SK-N-MC (cell line): ENCODE data around the gene CAMTA1.

Experiments used
- DNase-seq: peaks from one replicate; pipeline ENCODE4 v3.0.0-alpha.2; 2011; ENCODE audit warnings: low read depth, low spot score
- H3K27ac ChIP-seq: fragments of 200-600 bp; sonication (generic); 2 replicates; pipeline ENCODE4 v1.5.1; 2016; ENCODE audit warnings: mixed run types
- H3K36me3 ChIP-seq: fragments of 200-600 bp; sonication (generic); 2 replicates; pipeline ENCODE4 v1.6.1; 2017; ENCODE audit warnings: antibody characterized with exemption, low read length, mixed read lengths; ENCODE audit not compliant: insufficient read depth
- H3K4me3 ChIP-seq: fragments of 200-600 bp; sonication (generic); 2 replicates; pipeline ENCODE4 v1.5.1; 2016
- H3K9ac ChIP-seq: fragments of 200-600 bp; sonication (generic); 2 replicates; pipeline ENCODE4 v1.8.0; 2017; ENCODE audit warnings: mixed run types, mixed read lengths; ENCODE audit not compliant: insufficient read length
- H3K9me3 ChIP-seq: fragments of 200-600 bp; sonication (generic); 2 replicates; pipeline ENCODE4 v1.6.1; 2017; ENCODE audit warnings: low read depth, mild to moderate bottlenecking, antibody characterized with exemption, low read length, moderate library complexity, mixed read lengths
- EZH2 ChIP-seq: fragments of 200-600 bp; sonication (generic); IDR thresholded peaks from one replicate; pipeline ENCODE4 v1.6.1; 2017; ENCODE audit warnings: antibody characterized with exemption
- FOXP2 ChIP-seq: optimal IDR thresholded peaks from 2 replicates; pipeline ENCODE3; 2011; ENCODE audit warnings: mild to moderate bottlenecking, moderate library complexity; ENCODE audit not compliant: insufficient read depth; ENCODE audit errors: extremely low read length, control extremely low read depth
- POLR2AphosphoS5 ChIP-seq: IDR thresholded peaks from 2 replicates; pipeline ENCODE4 v1.6.1; 2012; ENCODE audit warnings: mild to moderate bottlenecking, low read depth, low read length, borderline replicate concordance

CAMTA1 gene

DNA sequence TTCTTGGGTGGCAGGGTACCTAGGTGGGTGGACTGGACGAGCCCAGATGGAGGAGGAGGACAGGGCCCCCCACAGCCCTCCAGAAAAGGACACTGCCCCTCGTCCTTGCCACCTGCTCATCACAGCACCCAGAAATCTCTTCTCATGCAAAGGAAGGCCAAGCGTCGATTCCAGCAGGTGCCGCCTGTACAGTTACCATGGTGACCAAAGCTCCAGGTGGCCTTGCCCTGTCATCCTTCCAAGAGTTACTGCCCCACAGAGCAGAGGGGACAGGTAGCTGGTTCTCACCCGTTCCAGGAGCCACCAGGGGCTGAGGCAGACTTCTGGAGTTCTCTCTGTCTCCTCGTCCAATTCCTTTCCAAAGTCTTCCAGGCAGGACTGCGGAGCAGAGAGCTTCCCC, 865.9 kb downstream of the CAMTA1 start:
- TF ChIP-seq FOXP2 (no peak), POLR2AphosphoS5 (no peak), EZH2 (no peak)
- no peaks in the 10 kb centered on the region for H3K36me3 ChIP-seq
- no peak overlapping the region for H3K4me3 ChIP-seq
- DNase-seq, result no peak
- no peaks in the 10 kb centered on the region for H3K9me3 ChIP-seq
- no peak overlapping the region for H3K9ac ChIP-seq
- no peak overlapping the region for H3K27ac ChIP-seq

- Histone ChIP-seq H3K4me3 (no peak overlapping the region), H3K9ac (no peak overlapping the region), H3K9me3 (no peaks in the 10 kb centered on the region), H3K36me3 (no peaks in the 10 kb centered on the region), H3K27ac (no peak overlapping the region)
- no peak for DNase-seq
- no peak for TF ChIP-seq FOXP2
- no peak for TF ChIP-seq POLR2AphosphoS5
- TF ChIP-seq EZH2, result no peak
Measured at GRCh38 chr1:7652061-7652460, 866.8 kb downstream of the CAMTA1 start.

- DNase-seq, result no peak
- no peaks in the 10 kb centered on the region for H3K36me3 ChIP-seq
- H3K9me3 ChIP-seq, result no peaks in the 10 kb centered on the region
- H3K4me3 ChIP-seq, result no peak overlapping the region
- TF ChIP-seq EZH2, result no peak
- TF ChIP-seq FOXP2, result no peak
- TF ChIP-seq POLR2AphosphoS5, result no peak
- no peak overlapping the region for H3K27ac ChIP-seq
- H3K9ac ChIP-seq, result no peak overlapping the region
Measured at GRCh38 chr1:7652515-7653098, 867.4 kb downstream of the CAMTA1 start.

DNA sequence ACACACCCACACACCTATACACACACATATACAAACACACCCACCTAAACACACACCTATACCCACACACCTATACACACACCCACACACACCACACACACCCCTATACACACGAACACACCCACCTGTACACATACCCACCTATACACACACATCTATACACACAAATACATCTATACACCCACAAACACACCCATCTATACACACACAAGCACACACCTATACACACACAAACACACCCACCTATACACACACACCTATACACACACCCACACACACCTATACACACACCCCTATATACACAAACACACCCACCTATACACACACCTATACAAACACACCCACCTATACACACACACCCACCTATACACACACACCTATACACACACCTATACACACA, 869.5 kb downstream of the CAMTA1 start:
- no peak overlapping the region for H3K27ac ChIP-seq
- H3K36me3 ChIP-seq, result no peaks in the 10 kb centered on the region
- H3K4me3 ChIP-seq, result no peak overlapping the region
- no peak for DNase-seq
- TF ChIP-seq POLR2AphosphoS5 (no peak), FOXP2 (no peak), EZH2 (no peak)
- no peak overlapping the region for H3K9ac ChIP-seq
- no peaks in the 10 kb centered on the region for H3K9me3 ChIP-seq

DNA sequence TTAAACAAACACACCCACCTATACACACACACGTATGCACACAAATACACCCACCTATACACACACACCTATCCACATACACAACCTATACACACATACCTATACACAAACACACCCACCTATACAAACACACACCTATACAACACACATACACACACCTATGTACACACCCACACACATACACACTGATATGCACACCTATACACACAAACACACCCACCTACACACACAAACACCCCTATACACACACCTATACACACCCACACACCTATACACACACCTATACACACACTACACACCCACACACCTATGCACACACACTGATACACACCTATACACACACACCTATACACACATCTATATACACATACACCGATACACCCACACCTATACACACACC, 870.1 kb downstream of the CAMTA1 start:
- H3K36me3 ChIP-seq, result no peaks in the 10 kb centered on the region
- DNase-seq, result no peak
- no peak overlapping the region for H3K27ac ChIP-seq
- no peak for TF ChIP-seq POLR2AphosphoS5
- no peak for TF ChIP-seq EZH2
- no peak for TF ChIP-seq FOXP2
- no peak overlapping the region for H3K4me3 ChIP-seq
- H3K9me3 ChIP-seq, result no peaks in the 10 kb centered on the region
- H3K9ac ChIP-seq, result no peak overlapping the region

DNA sequence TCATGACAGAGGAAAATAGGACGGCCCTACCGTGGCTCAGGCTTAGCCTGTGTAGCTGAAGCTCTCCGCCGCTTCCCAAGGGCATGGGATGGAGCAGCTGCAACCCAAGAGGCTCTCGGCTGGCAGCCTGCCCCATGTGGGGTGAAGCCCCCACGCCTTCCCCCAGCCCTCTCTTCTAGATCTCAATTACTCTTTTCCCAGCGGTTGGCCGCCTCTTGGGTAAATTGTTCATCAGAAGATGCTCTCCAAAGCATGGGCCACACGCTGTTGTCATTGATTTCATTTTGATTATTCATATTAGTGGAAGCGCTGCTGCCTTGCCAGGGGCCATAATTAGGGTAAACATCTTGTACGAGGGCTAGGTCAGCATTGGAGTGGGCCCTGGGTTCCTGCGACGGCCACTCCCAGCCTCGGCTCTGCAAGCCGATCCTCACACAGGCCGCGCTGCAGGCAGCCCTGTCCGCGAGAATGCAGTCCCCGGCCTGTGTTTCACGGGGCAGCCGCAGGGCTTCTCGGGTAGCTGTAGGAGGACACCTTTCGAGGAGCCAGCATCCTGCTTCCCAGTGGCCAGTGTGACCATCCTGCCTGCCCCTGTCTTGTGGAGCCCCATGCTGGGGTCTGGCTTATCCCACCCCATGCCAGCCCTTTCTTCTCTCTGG, 871.4 kb downstream of the CAMTA1 start:
- H3K9me3 ChIP-seq, result no peaks in the 10 kb centered on the region
- no peak for TF ChIP-seq POLR2AphosphoS5
- no peak for TF ChIP-seq EZH2
- TF ChIP-seq FOXP2, result no peak
- no peak overlapping the region for H3K9ac ChIP-seq
- H3K36me3 ChIP-seq, result no peaks in the 10 kb centered on the region
- H3K4me3 ChIP-seq, result no peak overlapping the region
- no peak overlapping the region for H3K27ac ChIP-seq
- no peak for DNase-seq

DNA sequence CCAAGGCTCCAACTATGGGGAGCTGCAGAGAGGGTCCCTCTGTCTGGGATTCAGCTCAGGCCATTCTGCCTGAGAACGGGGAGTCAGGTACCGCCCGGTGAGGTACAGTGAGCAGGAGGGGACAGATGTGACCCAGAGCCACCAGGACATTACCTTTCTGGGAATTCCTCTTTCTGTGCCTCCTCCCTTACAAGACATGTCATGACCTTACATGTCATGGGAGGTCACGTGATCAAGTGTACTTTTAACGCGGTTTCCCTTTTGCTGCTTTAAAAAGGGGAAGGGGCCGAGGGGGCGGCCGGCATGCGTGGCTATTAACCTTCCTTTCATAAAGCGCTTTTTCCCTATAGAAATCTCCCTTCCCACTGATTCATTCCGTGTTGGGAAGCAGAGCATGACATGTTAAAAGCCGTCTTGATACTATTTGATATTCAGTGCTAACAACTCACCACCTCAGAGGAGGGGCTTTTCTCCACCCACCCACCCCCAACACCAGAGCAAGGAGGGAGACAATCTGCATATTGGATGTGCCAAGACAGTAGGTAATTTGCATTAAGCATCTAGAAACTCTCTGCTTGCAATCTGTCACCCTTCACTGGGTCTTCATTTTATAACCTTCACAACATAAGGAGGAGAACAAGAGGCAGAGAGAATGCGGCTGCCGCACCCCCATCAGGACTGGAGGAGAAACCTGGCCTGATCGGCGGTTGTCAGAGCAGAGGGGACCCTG, 872.2 kb downstream of the CAMTA1 start:
- DNase-seq, result no peak
- no peak overlapping the region for H3K4me3 ChIP-seq
- no peaks in the 10 kb centered on the region for H3K36me3 ChIP-seq
- H3K9ac ChIP-seq, result no peak overlapping the region
- no peaks in the 10 kb centered on the region for H3K9me3 ChIP-seq
- H3K27ac ChIP-seq, result no peak overlapping the region
- no peak for TF ChIP-seq FOXP2
- no peak for TF ChIP-seq POLR2AphosphoS5

GRCh38 chr1:7658099-7658498, 872.8 kb downstream of the CAMTA1 start:
- TF ChIP-seq FOXP2, result no peak
- no peak for TF ChIP-seq POLR2AphosphoS5
- no peak for TF ChIP-seq EZH2
- H3K4me3 ChIP-seq, result no peak overlapping the region
- H3K36me3 ChIP-seq, result no peaks in the 10 kb centered on the region
- no peaks in the 10 kb centered on the region for H3K9me3 ChIP-seq
- H3K9ac ChIP-seq, result no peak overlapping the region
- no peak for DNase-seq
- no peak overlapping the region for H3K27ac ChIP-seq
